Spinal cord (tissue), 10 donors: Measurements from ENCODE around the gene RHCG. TPM values are rescaled to one million over a fixed set of nuclear protein-coding genes. Genes with fewer than 3 reads are reported as not detected.

Experiments used
- DNase-seq, 6 donors: peaks; one replicate each; pipeline versions ENCODE4 v3.0.0 to v3.0.0-alpha.2; 2013 to 2015; ENCODE audit warnings: low spot score in 6 of 6, low read depth in 4 of 6
- H3K27ac ChIP-seq: one replicate; pipeline ENCODE4 v1.5.1; 2013; ENCODE audit warnings: low read depth, low read length, control low read depth
- H3K27me3 ChIP-seq: one replicate; pipeline ENCODE4 v1.6.1; 2013; ENCODE audit warnings: low read length; ENCODE audit not compliant: control insufficient read depth, insufficient read depth
- H3K36me3 ChIP-seq: one replicate; pipeline ENCODE4 v1.6.1; 2013; ENCODE audit warnings: low read length; ENCODE audit not compliant: control insufficient read depth, insufficient read depth
- H3K4me1 ChIP-seq: one replicate; pipeline ENCODE4 v1.6.1; 2013; ENCODE audit warnings: low read length; ENCODE audit not compliant: control insufficient read depth, insufficient read depth
- H3K4me3 ChIP-seq: one replicate; pipeline ENCODE4 v1.5.1; 2013; ENCODE audit warnings: low read depth, low read length, control low read depth
- H3K9me3 ChIP-seq: one replicate; pipeline ENCODE4 v1.6.1; 2013; ENCODE audit warnings: low read length; ENCODE audit not compliant: control insufficient read depth, insufficient read depth
- WGBS: methylation state at CpG from one replicate; pipeline ENCODE4 v1.1.5; 2013; ENCODE audit warnings: missing lambda C conversion rate; ENCODE audit not compliant: insufficient coverage; 5-methylcytosine and 5-hydroxymethylcytosine counted together
- polyA plus RNA-seq, 2 donors: library from polyadenylated mRNA; unstranded; fragments of 120-200 nt; gene quantifications; one replicate each; pipeline ENCODE4 v1.2.1, GENCODE V29; 2013; ENCODE audit not compliant: insufficient read length in 2 of 2
- total RNA-seq, 2 donors: library from RNA; depleted of rRNA in 1 of 2; stranded (reverse); fragments of 120-200 nt in 1 of 2; fragments of >200 nt in 1 of 2; gene quantifications; one replicate each; pipeline versions ENCODE4 v1.2.3 to v1.2.4, GENCODE V29; 2013 to 2014
- donor health status: healthy.

RHCG gene
- total and polyA plus RNA-seq, 4 donors, result 0.44 to 6.8 (median 1.7) TPM

DNA sequence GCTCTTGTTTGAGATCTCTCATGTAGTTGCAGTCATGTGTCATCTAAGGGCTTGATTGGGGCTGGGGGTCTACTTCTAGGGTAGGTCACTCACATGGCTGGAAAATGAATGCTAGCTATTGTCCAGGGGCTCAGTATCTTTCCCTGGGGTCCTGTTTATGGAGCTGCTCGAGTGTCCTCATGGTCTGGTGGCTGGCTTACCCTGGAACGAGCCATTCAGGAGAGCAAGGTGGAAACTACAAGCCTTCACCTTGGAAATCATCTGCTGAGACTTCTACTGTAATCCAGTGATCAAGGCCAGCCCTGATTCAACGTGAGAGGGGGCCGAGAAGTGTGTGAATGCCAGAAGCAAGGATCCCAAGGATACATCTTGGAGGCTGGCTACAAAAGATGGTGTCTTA is 16.2 kb upstream of the RHCG start:
- no peaks in the 10 kb centered on the region for H3K27me3 ChIP-seq
- DNase-seq, result no peak
- H3K36me3 ChIP-seq, result no peaks in the 10 kb centered on the region
- 82% methylated on average over 4 of the region's 4 CpGs for WGBS
- no peak overlapping the region for H3K27ac ChIP-seq
- H3K4me1 ChIP-seq, result no peaks in the 10 kb centered on the region
- no peaks in the 10 kb centered on the region for H3K9me3 ChIP-seq
- no peak overlapping the region for H3K4me3 ChIP-seq

DNA sequence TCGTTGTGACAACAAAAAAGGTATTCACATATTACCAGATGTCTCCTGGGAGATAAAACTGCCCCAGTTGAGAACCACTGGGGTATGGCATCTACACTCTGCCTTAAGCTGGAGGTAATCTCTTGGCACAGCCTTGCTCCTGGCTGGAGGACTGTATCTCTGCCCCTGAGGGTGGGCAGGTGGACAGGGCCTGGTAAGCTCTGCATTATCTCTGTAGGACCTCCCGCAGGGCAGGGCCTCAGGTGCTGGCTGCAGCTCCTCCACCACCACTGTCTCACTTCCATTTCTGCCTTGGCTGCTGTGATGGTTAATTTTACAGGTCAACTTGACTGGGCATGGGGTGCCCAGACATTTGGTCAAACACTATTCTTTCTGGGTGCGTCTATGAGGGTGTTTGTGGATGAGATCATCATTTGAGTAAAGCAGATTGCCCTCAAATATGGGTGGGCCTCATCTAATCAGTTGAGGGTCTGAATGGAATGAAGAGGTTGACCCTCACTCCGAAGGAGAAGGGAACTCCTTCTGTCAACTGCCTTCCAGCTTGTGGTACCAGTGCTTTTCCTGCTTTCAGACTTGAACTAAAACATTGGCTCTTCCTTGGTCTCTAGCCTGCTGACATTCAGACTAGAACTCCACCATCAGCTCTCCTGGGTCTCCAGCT is 9.8 kb upstream of the RHCG start:
- Histone ChIP-seq H3K27me3 (no peaks in the 10 kb centered on the region), H3K4me1 (no peaks in the 10 kb centered on the region), H3K27ac (no peak overlapping the region), H3K9me3 (no peaks in the 10 kb centered on the region), H3K36me3 (peaks cover 33% of the 10 kb centered on the region), H3K4me3 (no peak overlapping the region)
- no peak for DNase-seq
- 71% methylated on average over 2 of the region's 4 CpGs for WGBS

DNA sequence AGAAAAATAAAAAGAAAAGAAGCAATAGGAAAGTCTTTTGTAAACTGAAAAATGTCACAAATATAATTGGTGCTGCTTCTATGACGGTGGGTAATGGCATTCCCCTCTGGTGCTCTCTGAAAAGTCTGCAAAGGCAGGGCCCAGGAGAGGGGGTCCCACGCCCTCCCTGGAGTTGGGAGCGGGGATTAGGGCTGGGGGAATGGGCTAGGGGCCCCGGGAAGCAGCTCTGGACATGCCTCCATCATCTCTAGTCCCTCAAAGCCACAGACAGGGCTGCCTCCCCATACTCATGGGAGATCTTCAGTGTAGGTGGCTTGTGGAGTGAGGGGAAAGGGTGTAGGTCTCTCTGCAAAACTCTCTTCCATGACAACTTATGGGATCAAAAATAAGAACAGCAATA is 7.8 kb upstream of the RHCG start:
- no peaks in the 10 kb centered on the region for H3K9me3 ChIP-seq
- H3K27me3 ChIP-seq, result no peaks in the 10 kb centered on the region
- peaks cover 44% of the 10 kb centered on the region for H3K36me3 ChIP-seq
- H3K27ac ChIP-seq, result no peak overlapping the region
- no peaks in the 10 kb centered on the region for H3K4me1 ChIP-seq
- DNase-seq, result no peak
- H3K4me3 ChIP-seq, result no peak overlapping the region
- 65% methylated on average over 3 of the region's 4 CpGs for WGBS

DNA sequence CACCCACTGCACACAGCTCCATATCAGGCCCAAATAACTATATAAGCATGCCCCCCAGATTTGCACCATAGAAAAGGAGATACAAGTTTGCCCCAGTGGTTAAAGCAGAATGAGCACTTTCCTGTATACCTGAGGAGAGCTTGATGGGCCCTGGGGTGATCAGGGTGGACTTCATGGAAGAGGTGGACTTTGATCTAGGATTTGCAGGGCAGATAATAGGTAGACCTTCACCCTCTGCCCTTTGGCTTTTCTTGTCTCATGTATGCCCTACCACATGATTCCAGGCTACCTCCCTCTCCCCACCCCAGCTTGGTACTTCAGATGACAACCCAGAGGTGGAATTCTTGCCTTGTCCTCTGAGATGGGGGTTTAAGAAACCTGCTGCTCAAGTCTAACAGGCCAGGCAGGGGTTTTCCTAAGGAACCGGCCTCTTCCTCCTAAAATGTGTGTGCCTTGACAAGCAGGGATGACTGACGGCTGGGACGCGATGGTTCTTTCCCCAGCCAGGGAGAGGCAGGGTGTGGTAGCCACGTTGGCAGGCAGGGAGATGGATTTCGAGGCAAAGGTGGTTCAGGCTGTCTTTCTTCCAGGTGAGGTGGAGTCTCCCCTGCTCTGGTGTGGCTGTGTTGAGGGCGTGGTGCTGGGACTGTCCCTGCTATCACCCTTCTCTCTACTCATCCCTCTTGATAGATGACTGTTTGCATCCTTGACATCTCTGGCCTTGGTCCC is 6.6 kb upstream of the RHCG start:
- WGBS, result 92% methylated on average over 5 of the region's 7 CpGs
- H3K4me3 ChIP-seq, result no peak overlapping the region
- peaks cover 47% of the 10 kb centered on the region for H3K36me3 ChIP-seq
- no peak for DNase-seq
- H3K27ac ChIP-seq, result no peak overlapping the region
- no peaks in the 10 kb centered on the region for H3K27me3 ChIP-seq
- no peaks in the 10 kb centered on the region for H3K9me3 ChIP-seq
- no peaks in the 10 kb centered on the region for H3K4me1 ChIP-seq

DNA sequence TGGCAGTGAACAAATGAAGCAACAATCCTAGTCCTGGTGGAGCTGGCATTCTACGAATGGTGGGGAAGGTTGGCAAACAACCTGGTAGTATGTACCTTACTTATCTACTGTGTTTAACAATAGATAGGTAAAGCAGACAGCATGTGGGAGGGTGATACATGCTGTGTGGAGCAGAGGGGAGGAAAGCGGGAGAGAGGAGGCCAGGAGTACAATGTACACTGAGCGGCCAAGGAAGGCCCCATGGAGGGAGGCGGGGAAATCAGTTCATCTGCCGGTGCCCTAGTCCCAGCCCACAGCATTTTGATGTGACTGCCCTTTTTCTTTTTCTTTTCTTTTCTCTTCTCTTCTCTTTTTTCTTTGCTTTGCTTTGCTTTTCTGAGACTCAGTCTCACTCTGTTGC is 5.3 kb upstream of the RHCG start:
- Histone ChIP-seq H3K27ac (no peak overlapping the region), H3K36me3 (peaks cover 47% of the 10 kb centered on the region), H3K4me1 (peaks cover 1% of the 10 kb centered on the region), H3K27me3 (no peaks in the 10 kb centered on the region), H3K9me3 (no peaks in the 10 kb centered on the region), H3K4me3 (no peak overlapping the region)
- DNase-seq, result no peak
- 93% methylated on average over 3 of the region's 5 CpGs for WGBS

DNA sequence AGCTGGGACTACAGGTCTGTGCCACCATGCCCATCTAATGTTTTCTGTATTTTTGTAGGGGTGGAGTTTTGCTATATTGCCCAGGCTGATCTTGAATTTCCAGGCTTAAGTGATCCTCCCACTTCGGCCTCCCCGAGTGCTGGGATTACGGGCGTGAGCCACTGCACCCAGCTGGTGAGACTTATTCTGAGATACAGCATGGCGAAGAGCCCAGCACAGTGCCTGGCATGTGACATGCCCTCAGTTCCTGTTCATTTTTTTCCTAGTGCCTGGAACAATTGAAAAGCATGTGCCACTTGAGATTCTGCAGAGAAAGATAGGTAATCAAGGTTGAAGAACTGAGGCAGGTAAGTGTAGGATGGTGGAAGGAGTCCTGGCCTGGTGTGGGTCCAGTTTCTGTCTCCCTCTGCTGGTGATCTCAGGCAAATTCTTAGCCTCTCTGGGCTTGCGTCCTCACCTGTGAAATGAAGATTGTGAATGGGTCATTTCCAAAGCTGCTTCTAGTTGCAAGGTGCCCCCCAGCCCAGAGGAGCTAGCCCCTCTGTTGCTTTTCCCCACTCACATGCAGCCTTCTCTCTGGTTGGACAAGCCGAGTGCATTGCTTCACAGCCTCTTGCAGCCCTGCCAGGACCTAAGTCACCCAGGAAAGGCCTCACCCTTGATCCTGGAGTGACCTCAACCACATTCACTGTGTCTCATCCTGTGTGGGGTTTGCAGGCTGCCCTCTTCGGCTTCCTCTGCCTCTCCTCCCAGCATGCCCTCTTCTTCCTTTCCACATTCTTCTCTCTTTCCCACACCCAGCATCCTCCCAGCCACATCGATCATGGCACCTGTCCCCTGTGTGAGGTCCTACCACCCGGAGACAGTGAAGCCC is 4.3 kb upstream of the RHCG start:
- 86% methylated on average over 9 of the region's 10 CpGs for WGBS
- DNase-seq, result no peak
- H3K27ac ChIP-seq, result no peak overlapping the region
- H3K4me1 ChIP-seq, result peaks cover 12% of the 10 kb centered on the region
- H3K36me3 ChIP-seq, result peaks cover 37% of the 10 kb centered on the region
- no peaks in the 10 kb centered on the region for H3K9me3 ChIP-seq
- no peaks in the 10 kb centered on the region for H3K27me3 ChIP-seq
- H3K4me3 ChIP-seq, result no peak overlapping the region

DNA sequence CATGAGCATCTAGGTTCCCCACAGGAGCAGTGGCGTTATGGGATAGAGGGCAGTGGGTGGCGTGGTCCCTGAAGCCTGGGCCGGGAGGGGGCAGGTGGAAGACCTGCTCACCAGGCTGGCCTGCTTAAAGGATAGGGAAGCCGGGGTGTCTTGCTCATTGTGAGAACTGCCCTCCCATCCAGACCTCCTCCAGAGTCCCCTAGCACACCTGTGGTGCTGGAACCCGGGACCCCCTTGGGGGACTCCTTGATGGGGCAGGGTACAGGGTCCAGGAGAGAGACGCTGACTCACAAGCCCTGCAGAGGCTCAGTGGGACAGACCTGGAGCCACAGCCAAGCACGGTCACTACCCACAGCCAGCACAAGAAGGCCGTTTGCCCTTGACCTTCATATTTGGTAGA is 2.8 kb upstream of the RHCG start:
- Histone ChIP-seq H3K4me1 (peaks cover 18% of the 10 kb centered on the region), H3K27me3 (no peaks in the 10 kb centered on the region), H3K27ac (no peak overlapping the region), H3K36me3 (peaks cover 33% of the 10 kb centered on the region), H3K4me3 (no peak overlapping the region), H3K9me3 (no peaks in the 10 kb centered on the region)
- no peak for DNase-seq
- 89% methylated on average over 6 of the region's 8 CpGs for WGBS

DNA sequence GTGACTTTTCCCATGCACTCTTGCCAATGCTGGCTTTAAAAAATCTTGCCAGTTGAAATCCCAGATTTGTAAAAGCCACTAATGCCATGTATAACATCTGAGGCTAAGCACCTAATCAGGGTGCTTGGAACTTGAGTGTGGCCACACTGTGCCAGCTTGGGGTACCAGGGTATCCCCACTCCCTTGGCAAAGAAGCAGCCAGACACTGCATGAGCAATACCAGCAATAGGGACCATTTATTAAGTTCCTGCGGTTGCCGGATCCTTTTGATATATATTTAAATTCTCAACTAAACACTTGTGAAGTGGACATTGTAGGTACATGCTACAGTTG is 2.2 kb upstream of the RHCG start:
- WGBS, result no CpG with 5 or more reads among the region's 2 CpGs
- peaks cover 18% of the 10 kb centered on the region for H3K4me1 ChIP-seq
- no peak overlapping the region for H3K27ac ChIP-seq
- H3K4me3 ChIP-seq, result no peak overlapping the region
- H3K27me3 ChIP-seq, result no peaks in the 10 kb centered on the region
- H3K9me3 ChIP-seq, result no peaks in the 10 kb centered on the region
- H3K36me3 ChIP-seq, result peaks cover 35% of the 10 kb centered on the region
- no peak for DNase-seq

DNA sequence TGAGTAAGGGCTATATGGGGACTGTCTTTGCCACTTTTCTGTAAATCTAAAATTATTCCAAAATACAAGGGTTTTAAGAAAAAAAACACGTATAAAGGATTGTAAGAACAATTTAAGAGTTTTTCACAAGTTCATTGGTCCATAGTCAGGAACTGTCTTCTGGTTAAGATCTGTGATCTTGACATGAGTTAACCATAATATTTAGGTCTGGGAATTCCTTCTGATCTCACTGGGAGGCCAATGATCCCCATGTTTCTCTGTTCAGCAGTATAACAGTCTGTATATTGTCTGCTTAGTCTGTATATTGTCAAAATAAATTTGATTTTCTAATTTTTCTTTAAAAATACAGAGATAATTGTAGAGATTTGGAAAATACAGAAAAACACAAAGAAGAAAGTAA is 848 bp upstream of the RHCG start:
- Histone ChIP-seq H3K4me3 (no peak overlapping the region), H3K27ac (no peak overlapping the region), H3K27me3 (no peaks in the 10 kb centered on the region), H3K9me3 (no peaks in the 10 kb centered on the region), H3K4me1 (peaks cover 27% of the 10 kb centered on the region), H3K36me3 (peaks cover 32% of the 10 kb centered on the region)
- DNase-seq, result no peak
- WGBS, result 80% methylated on average over 1 of the region's 1 CpG
